IgD-negative memory B cell (primary cell): Measurements from ENCODE around the gene UFD1. TPM values are rescaled to one million over a fixed set of nuclear protein-coding genes. Genes with fewer than 3 reads are reported as not detected.
A peak's percentile ranks its signal among the peaks of the same experiment; 100 is the strongest.

Experiments
- H3K27ac Mint-ChIP-seq, 3 donors: one replicate each; pipeline ENCODE4 v1.8.0; 2020 to 2022; ENCODE audit warnings: mild to moderate bottlenecking in 3 of 3, mixed read lengths in 3 of 3, moderate library complexity in 1 of 3
- H3K27me3 Mint-ChIP-seq: one replicate; pipeline ENCODE4 v1.8.0; 2021; ENCODE audit warnings: mixed read lengths
- H3K36me3 Mint-ChIP-seq: one replicate; pipeline ENCODE4 v1.8.0; 2020; ENCODE audit warnings: mild to moderate bottlenecking, mixed read lengths
- H3K4me1 Mint-ChIP-seq, 3 donors: one replicate each; pipeline ENCODE4 v1.8.0; 2020 to 2022; ENCODE audit warnings: mixed read lengths in 3 of 3, mild to moderate bottlenecking in 1 of 3
- H3K4me3 Mint-ChIP-seq, 4 donors: one replicate each; pipeline ENCODE4 v1.8.0; 2020 to 2022; ENCODE audit warnings: mild to moderate bottlenecking in 4 of 4, mixed read lengths in 4 of 4, moderate library complexity in 3 of 4
- H3K9me3 Mint-ChIP-seq, 3 donors: one replicate each; pipeline ENCODE4 v1.8.0; 2020 to 2021; ENCODE audit warnings: mixed read lengths in 3 of 3, mild to moderate bottlenecking in 1 of 3
- polyA plus RNA-seq: library from polyadenylated mRNA; unstranded; fragments of 300-500 nt; fragmentation: Illumina TruSeq; gene quantifications from one replicate; pipeline ENCODE4 v1.2.3, GENCODE V29; 2021

The UFD1 gene
- polyA plus RNA-seq, 1 donor from 2014 or later, result 52.1 TPM

DNA sequence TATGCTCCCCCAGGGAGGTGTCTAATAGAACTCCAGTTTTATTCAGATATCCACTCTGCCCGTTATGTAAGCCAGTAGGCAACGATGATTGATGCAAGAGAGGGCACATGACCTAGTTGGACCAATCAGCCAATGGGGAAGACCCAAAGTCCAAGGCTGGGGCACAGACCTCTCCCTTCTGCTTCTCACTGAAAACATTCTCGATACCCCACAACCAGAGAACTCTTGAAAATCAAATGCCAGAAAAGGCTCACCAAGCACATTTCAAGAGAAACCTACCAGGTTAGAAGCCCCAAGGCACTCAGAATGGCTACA lies 54.9 kb downstream of the UFD1 start:
- Mint-ChIP-seq H3K27ac (no peak overlapping the region), H3K4me3 (no peak overlapping the region), H3K4me1 (peaks cover 36 to 61% (median 38%) of the 10 kb centered on the region in 3 donors), H3K9me3 (no peaks in the 10 kb centered on the region), H3K36me3 (peaks cover 4% of the 10 kb centered on the region), H3K27me3 (no peaks in the 10 kb centered on the region)

DNA sequence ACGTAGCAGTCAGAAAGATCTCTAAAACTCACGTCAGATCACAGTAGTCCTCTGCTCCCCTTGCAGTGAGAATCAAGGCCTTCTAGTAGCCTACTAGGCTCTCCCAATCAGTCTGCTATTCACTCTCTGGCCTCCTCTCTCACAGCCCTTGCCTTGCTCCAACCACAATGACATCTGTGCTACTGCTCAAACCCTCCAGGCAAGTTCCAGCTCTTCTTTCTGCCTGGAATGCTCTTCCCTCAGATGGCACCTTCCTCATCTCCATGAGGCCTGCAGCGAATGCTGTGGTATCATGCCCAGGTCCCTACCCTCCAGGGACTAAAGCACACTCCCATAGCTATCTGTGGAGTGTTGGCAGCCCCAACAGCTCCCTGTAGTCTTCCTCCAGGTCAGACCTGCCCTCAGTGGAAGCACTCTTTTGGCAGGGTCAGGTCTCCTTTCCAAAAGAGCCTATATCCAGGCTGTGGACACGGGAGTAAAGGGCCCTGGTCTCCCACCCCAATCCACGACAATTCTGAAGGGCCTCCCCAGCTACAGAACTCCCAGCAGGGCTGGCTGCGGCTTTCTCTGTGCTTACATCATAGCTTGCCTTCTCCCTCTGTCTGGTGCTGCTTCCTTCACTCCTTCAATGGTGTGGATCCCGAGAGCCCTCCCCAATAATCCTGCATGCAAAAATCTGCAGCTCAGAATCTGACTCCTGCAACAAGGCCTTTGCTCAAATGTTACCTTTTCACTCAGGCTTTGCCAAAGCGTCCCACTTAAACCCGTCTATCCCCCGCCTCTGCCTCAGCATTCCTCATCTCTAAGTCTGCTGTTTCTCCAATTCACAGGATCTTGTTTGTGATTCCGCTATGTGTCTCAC lies 56.3 kb downstream of the UFD1 start:
- Mint-ChIP-seq H3K27me3 (no peaks in the 10 kb centered on the region), H3K36me3 (peaks cover 3% of the 10 kb centered on the region), H3K27ac (peak overlapping the region in 2 of 3 donors; percentile 3 to 42), H3K9me3 (no peaks in the 10 kb centered on the region), H3K4me1 (peaks cover 31 to 53% (median 34%) of the 10 kb centered on the region in 3 donors), H3K4me3 (no peak overlapping the region)

DNA sequence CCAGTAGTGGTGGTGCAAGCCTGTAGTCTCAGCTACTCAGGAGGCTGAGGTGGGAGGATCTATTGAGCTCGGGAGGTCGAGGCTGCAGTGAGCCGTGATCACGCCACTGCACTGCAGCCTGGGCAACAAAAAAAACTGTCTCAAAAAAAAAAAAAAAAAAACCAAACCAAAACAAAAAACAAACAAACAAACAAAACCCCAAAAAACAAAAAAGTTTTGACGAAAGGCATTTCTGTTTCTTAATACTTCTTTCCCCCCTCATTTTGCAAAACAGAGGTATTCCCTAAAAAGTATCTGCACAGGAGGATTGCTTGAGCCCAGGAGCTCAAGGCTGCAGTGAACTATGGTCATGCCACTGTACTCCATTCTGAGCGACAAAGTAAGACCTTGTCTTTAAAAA lies 58.7 kb downstream of the UFD1 start:
- peaks cover 7% of the 10 kb centered on the region for H3K36me3 Mint-ChIP-seq
- peaks cover 24 to 43% (median 26%) of the 10 kb centered on the region in 3 donors for H3K4me1 Mint-ChIP-seq
- no peak overlapping the region for H3K4me3 Mint-ChIP-seq
- H3K27me3 Mint-ChIP-seq, result no peaks in the 10 kb centered on the region
- peak overlapping the region; percentile 51 to 84 (median 60) for H3K27ac Mint-ChIP-seq
- H3K9me3 Mint-ChIP-seq, result no peaks in the 10 kb centered on the region

DNA sequence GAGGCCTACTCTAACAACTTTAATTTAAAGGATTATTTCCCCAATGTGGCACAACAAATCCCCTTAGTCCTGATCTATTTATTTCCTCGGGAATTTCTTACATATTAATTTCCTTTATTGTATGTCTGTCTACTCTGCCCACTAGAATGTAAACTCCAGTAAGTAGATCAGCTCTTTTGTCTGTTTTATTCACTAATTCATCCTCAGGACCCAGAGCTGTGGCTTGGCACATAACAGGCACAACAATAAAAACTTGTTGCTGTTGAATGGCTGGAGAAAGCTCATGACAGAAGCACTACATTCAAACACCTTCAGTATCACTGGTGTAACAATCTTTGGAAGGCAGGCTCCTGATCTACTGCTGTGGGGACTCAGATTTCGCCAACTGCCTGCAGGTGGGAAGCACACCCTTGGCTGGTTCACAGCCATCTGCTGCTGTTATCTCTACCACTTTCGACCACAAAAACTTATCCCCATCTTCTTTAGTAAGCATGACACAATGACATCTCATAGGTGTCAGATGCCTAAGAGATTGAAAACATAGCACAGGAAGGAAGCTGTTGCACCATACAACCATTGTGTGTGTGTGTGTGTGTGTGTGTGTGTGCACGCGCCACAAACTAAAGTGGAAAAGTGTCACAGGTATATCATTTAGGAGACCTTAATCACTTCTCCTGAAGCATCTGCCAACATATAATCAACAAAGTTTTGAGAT lies 59.4 kb downstream of the UFD1 start:
- Mint-ChIP-seq H3K36me3 (peaks cover 7% of the 10 kb centered on the region), H3K27me3 (no peaks in the 10 kb centered on the region), H3K9me3 (no peaks in the 10 kb centered on the region), H3K4me1 (peaks cover 24 to 45% (median 26%) of the 10 kb centered on the region in 3 donors), H3K4me3 (peak overlapping the region in 1 of 4 donors; percentile 2), H3K27ac (peak overlapping the region; percentile 7 to 71 (median 60))

DNA sequence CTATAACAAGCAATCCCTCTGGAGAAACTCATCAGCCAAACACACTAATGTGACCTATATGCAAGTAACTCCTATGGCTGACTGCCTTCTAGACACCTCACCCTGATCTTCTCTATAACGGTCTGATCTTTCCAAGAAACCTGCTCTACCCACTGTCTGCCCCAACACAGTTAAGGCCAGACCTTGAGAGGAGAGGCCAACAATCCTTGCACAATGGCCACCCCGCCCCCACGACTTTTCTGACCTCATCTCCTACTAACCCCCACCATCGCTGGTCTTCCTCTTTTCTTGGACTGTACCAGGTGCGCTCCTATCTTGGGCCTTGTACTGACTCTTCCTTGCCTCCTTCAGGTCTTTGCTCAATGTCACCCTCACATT lies 59.9 kb downstream of the UFD1 start:
- Mint-ChIP-seq H3K4me1 (peaks cover 25 to 43% (median 26%) of the 10 kb centered on the region in 3 donors), H3K36me3 (peaks cover 7% of the 10 kb centered on the region), H3K9me3 (no peaks in the 10 kb centered on the region), H3K27ac (peak overlapping the region in 2 of 3 donors; percentile 7 to 71), H3K4me3 (peak overlapping the region in 1 of 4 donors; percentile 2), H3K27me3 (no peaks in the 10 kb centered on the region)

DNA sequence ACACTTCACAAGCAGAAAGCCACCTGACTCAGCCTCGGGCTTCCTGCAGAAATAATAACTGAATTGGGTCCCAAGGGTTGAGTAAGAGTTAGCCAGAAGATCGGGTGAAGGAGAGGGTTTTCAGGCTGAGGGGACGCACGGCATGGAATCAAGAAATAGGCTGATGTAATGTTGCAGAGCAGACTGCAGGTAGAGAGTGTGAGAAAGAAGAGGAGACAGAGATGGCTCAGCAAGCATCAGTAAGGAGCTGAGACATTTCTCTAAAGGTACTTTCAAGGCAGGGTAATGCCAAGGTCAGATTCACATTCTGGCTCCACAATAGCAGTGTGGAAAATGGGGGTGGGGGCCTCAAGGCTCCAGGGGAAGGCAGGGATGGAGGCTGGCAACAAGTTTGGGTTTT lies 66.1 kb downstream of the UFD1 start:
- Mint-ChIP-seq H3K9me3 (no peaks in the 10 kb centered on the region), H3K4me1 (peaks cover 5 to 17% (median 13%) of the 10 kb centered on the region in 3 donors), H3K27ac (peak overlapping the region in 2 of 3 donors; percentile 36 to 41), H3K27me3 (no peaks in the 10 kb centered on the region), H3K36me3 (peaks cover 6% of the 10 kb centered on the region), H3K4me3 (no peak overlapping the region)

DNA sequence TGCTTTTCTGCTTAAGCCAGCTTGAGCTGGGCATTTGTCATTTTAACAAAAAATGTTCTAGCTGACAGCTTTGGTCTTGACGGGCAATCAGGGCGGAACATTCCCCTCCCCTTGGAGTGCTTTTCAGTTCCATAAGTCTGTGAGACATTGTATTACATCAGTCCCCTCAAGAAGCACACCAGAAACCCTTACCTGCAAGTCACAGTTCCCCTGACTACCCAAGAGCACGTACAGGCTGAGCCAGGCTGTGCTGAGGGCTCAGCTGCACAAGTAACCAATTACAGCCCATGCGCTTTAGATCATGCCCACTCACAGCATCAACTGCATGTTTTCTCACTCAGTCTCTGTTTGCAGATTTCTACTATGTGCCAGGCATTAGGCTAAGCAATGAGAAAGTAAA lies 66.5 kb downstream of the UFD1 start:
- H3K36me3 Mint-ChIP-seq, result peaks cover 6% of the 10 kb centered on the region
- no peaks in the 10 kb centered on the region for H3K9me3 Mint-ChIP-seq
- no peaks in the 10 kb centered on the region for H3K27me3 Mint-ChIP-seq
- H3K4me1 Mint-ChIP-seq, result peaks cover 4 to 17% (median 13%) of the 10 kb centered on the region in 3 donors
- H3K4me3 Mint-ChIP-seq, result no peak overlapping the region
- H3K27ac Mint-ChIP-seq, result peak overlapping the region in 2 of 3 donors; percentile 36 to 41

DNA sequence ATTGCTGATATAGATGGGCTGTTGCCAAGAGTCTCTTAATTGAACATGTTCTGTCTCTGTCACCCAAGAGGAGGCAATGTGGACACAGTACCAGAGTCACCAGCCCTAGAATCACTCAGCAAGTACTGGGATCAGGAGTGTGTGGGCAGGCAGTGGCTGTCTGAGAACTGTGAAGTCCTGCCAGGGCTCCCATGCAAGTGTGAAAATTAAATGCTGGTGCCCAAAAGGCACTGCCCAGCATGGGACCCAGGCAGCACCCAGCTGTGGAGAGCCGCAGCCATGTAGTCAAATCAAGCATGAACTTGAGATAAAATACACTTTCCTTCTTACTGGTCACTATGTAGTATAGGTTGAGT lies 67.3 kb downstream of the UFD1 start:
- H3K27ac Mint-ChIP-seq, result no peak overlapping the region
- H3K4me3 Mint-ChIP-seq, result no peak overlapping the region
- H3K4me1 Mint-ChIP-seq, result peaks cover 4 to 17% (median 13%) of the 10 kb centered on the region in 3 donors
- H3K9me3 Mint-ChIP-seq, result no peaks in the 10 kb centered on the region
- H3K27me3 Mint-ChIP-seq, result no peaks in the 10 kb centered on the region
- H3K36me3 Mint-ChIP-seq, result peaks cover 6% of the 10 kb centered on the region

DNA sequence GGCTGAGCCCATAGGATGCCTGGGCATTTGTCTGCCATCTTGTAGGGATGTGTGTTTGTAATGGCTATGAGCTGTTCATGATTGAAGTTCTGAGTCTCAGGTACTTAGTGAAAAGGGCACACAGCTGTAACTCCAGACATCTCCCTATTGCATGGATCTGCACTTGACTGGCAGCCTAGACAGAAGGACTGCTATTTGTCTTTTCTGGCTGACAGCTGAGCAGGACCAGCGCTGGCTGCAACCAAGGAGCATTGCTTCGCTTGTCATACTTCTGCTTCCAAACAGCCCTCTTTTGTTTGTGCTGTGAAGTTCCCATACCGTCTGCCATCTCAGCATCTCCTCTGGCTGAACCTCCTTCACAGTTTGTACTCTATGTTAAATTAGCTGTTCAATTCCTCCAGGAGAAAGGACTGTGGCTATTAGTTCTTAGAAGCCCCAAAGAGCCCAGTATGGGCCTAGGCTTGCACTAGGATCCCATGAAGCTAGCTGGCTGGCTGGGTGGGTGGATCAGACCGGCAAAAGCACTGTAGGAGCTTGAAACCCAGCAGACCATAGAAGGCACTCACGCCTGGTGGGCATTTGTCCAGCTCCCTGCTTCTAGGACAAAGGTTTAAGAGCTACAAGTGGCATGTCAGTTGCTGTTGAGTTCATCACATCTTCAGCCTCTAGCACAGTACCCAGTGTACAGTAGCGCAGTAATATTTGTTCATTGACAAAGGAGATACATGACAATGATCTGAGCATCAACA lies 67.9 kb downstream of the UFD1 start:
- no peaks in the 10 kb centered on the region for H3K9me3 Mint-ChIP-seq
- no peaks in the 10 kb centered on the region for H3K27me3 Mint-ChIP-seq
- H3K4me3 Mint-ChIP-seq, result no peak overlapping the region
- H3K36me3 Mint-ChIP-seq, result peaks cover 2% of the 10 kb centered on the region
- H3K4me1 Mint-ChIP-seq, result peaks cover 4 to 17% (median 13%) of the 10 kb centered on the region in 3 donors
- no peak overlapping the region for H3K27ac Mint-ChIP-seq

DNA sequence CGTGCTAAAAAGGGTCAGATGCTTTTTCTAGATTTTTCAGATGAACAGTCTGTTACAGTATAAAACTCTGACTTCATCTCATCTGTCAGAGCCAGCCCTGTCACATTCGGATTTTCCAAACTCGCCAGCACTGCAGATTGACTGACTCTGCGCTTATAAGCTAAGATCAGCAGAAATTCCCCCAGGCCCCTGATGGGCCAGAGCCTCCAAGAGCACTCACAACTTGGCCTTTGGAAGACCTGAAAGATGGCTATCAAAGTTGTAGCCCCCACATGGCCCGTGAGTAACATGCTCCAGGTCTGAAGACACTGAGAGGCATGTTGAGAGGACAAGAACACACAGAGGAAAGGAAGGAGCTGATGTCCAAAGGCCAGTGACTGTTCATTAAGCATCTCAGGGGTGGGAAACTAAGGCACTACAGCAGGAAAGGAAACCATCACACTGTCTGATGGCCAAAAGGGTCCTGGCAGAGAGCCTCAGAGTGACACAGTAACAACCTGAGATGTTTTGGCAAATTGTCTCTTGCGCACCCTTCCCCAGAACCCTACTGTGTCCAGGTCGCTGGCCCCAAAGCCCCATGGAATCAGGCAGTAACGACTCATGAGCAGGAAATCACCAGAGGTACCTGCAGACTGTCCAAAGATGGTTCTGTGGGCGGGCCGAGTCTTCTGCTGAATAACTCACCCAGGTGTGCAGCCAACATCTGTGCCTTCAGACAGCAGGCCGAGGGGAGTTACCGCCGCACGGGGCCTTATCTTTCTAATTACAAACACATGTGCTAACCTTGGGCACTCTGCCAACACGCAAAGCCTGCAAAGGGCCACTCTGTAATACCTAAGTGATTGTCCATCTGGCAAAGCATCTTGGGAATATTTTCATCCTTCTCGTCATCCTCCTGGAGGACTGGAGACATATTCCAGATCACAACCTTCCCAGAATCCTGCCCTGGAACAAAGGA lies 71.1 kb downstream of the UFD1 start:
- no peaks in the 10 kb centered on the region for H3K9me3 Mint-ChIP-seq
- H3K27ac Mint-ChIP-seq, result no peak overlapping the region
- no peaks in the 10 kb centered on the region for H3K27me3 Mint-ChIP-seq
- peaks cover 4% of the 10 kb centered on the region for H3K36me3 Mint-ChIP-seq
- no peak overlapping the region for H3K4me3 Mint-ChIP-seq
- peaks cover 5 to 15% (median 9%) of the 10 kb centered on the region in 3 donors for H3K4me1 Mint-ChIP-seq

DNA sequence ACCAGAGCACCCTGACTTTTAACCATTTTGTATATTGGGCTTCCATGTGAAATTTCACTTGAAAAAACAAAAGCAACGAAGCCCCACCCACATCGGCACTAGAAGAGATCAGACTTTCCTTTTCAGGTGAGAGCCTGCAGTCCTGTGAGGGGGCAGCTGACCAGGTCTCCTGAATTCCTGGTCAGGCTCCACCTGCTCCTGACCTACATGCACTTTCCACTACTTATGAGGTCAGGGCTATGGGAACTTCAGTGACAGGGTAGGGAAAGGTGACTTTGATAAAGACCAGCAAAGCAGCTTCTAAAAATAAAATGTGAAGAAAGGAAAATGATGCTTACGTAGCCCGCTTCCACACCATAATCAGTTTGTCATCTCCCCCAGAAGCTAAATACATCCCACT lies 72.1 kb downstream of the UFD1 start:
- Mint-ChIP-seq H3K36me3 (peaks cover 4% of the 10 kb centered on the region), H3K4me3 (no peak overlapping the region), H3K27me3 (no peaks in the 10 kb centered on the region), H3K27ac (no peak overlapping the region), H3K9me3 (no peaks in the 10 kb centered on the region), H3K4me1 (peaks cover 2 to 7% (median 4%) of the 10 kb centered on the region in 3 donors)

DNA sequence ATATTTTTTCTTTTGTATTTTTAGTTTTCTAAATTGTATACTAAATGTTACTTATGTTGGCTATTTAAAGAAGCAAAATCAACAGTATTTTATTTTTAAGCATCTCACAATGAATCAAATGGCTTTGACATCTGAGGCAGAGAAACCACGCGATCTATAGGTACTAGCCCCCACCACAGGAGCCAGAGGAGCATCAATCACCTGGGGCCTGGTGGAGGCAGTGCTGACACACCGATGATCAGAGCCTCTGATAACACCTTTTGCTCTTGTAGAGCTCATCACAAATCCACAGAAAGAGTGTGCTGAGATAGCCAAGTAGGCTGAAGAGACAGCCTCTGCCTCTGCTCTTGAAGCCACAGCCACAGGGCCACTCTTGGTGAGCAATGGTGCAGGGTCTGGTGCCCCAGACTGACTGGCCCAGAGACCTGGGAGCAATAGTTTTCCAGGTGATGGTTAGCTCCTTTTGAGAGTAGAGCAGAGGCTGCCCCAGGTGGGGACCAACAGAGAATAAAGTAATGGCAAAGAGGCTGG lies 72.6 kb downstream of the UFD1 start:
- no peak overlapping the region for H3K27ac Mint-ChIP-seq
- peaks cover 6% of the 10 kb centered on the region for H3K36me3 Mint-ChIP-seq
- no peaks in the 10 kb centered on the region for H3K27me3 Mint-ChIP-seq

DNA sequence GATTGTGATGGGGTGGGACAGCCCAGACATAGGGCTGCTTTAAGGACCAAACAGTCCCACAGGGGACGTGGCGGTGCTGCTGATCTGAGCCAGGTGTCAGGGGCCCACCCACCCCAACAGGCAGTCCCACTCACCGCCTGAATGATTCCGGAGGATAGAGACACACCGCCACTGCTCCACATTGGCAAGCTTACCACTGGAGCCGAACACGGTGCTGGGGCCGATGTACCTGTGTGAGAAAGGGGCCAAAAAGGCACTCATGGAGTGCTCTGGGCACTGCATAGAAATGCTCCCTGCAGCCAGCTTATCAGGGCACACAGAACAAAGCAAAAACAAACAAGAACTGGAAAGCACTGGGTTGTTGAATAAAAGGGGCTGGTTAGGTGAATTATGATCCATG lies 73.3 kb downstream of the UFD1 start:
- H3K36me3 Mint-ChIP-seq, result peaks cover 6% of the 10 kb centered on the region
- no peaks in the 10 kb centered on the region for H3K9me3 Mint-ChIP-seq
- no peak overlapping the region for H3K27ac Mint-ChIP-seq

More for the DNA sequence above, 72.6 kb downstream of the UFD1 start:
- H3K4me3 Mint-ChIP-seq, result no peak overlapping the region
- H3K4me1 Mint-ChIP-seq, result peaks cover 2 to 7% (median 4%) of the 10 kb centered on the region in 3 donors
- H3K9me3 Mint-ChIP-seq, result no peaks in the 10 kb centered on the region

DNA sequence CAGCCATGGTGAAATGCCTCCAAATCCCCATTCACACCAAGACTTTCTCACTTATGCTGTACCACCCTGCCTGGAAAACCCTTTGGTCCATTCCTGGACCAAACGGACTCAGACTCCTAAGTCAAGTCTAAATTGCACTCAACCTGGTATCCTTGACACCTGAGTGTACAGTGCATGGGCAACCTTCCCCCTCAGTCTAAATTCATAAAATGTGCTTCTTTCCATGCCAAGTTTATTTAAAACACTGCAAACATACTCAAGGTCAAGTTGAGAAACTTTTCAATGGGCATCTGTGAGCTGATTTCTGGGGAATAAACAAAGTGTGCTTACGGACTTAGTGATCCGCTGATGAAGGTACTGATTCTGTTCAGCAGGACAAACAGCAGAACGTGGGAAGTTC lies 73.9 kb downstream of the UFD1 start:
- Mint-ChIP-seq H3K27ac (peak overlapping the region in 1 of 3 donors; percentile 76), H3K4me3 (peak overlapping the region in 1 of 4 donors; percentile 23), H3K4me1 (peaks cover 2 to 7% (median 4%) of the 10 kb centered on the region in 3 donors)

More for the DNA sequence above, 73.3 kb downstream of the UFD1 start:
- H3K27me3 Mint-ChIP-seq, result no peaks in the 10 kb centered on the region
- no peak overlapping the region for H3K4me3 Mint-ChIP-seq
- peaks cover 2 to 7% (median 4%) of the 10 kb centered on the region in 3 donors for H3K4me1 Mint-ChIP-seq

More for the DNA sequence above, 73.9 kb downstream of the UFD1 start:
- Mint-ChIP-seq H3K27me3 (no peaks in the 10 kb centered on the region), H3K9me3 (no peaks in the 10 kb centered on the region), H3K36me3 (peaks cover 6% of the 10 kb centered on the region)
